Naive B cell (primary cell): ENCODE measurements around the gene ITGB1BP1. TPM values are rescaled to one million over a fixed set of nuclear protein-coding genes. Genes with fewer than 3 reads are reported as not detected.
"Not testable (repeated sequence)": the region's sequence is repeated elsewhere in the genome, so short reads cannot be mapped to it uniquely, and the experiment has no call there.

Experiments
- ATAC-seq, 2 donors: fragments of 150-1000 bp; cut with Tn5 transposase; 2 replicates each; pipeline ENCODE4 v1.10.0; 2021; ENCODE audit warnings: low read depth in 2 of 2, mild to moderate bottlenecking in 2 of 2, moderate library complexity in 2 of 2
- DNase-seq: peaks from one replicate; pipeline ENCODE4 v3.0.0; 2022
- H3K27ac Mint-ChIP-seq, 6 donors: one replicate each; pipeline ENCODE4 v1.8.0; 2020 to 2022; ENCODE audit warnings: mild to moderate bottlenecking in 6 of 6, mixed read lengths in 6 of 6, moderate library complexity in 5 of 6, inconsistent platforms in 2 of 6
- H3K27me3 Mint-ChIP-seq, 3 donors: one replicate each; pipeline ENCODE4 v1.8.0; 2021 to 2022; ENCODE audit warnings: mixed read lengths in 3 of 3, mild to moderate bottlenecking in 1 of 3
- H3K36me3 Mint-ChIP-seq, 2 donors: one replicate each; pipeline ENCODE4 v1.8.0; 2020 to 2022; ENCODE audit warnings: mixed read lengths in 2 of 2, inconsistent platforms in 1 of 2, mild to moderate bottlenecking in 1 of 2
- H3K4me1 Mint-ChIP-seq, 3 donors: one replicate each; pipeline ENCODE4 v1.8.0; 2020 to 2022; ENCODE audit warnings: mixed read lengths in 3 of 3, inconsistent platforms in 1 of 3, mild to moderate bottlenecking in 1 of 3, moderate library complexity in 1 of 3
- H3K4me3 Mint-ChIP-seq, 8 donors: one replicate each; pipeline ENCODE4 v1.8.0; 2020 to 2022; ENCODE audit warnings: mild to moderate bottlenecking in 8 of 8, mixed read lengths in 8 of 8, moderate library complexity in 8 of 8, inconsistent platforms in 2 of 8
- H3K9me3 Mint-ChIP-seq, 7 donors: one replicate each; pipeline ENCODE4 v1.8.0; 2020 to 2022; ENCODE audit warnings: mixed read lengths in 7 of 7, mild to moderate bottlenecking in 5 of 7, inconsistent platforms in 2 of 7, moderate library complexity in 1 of 7
- polyA plus RNA-seq, 6 donors: library from polyadenylated mRNA; unstranded; fragments of 300-500 nt; fragmentation: Illumina TruSeq; gene quantifications; one replicate each; pipeline ENCODE4 v1.2.3, GENCODE V29; 2021; ENCODE audit warnings: low read depth in 6 of 6

Gene ITGB1BP1
- polyA plus RNA-seq, 6 donors from 2014 or later, result 83.6 to 159 (median 110) TPM

GRCh38 chr2:9403924-9404323, 19.4 kb downstream of the ITGB1BP1 start:
- ATAC-seq (no peak), DNase-seq (no peak)
- peak overlapping the region in 1 of 6 donors; percentile 18 for H3K27ac Mint-ChIP-seq
- H3K36me3 Mint-ChIP-seq, result peaks cover 0 to 5% of the 10 kb centered on the region in 2 donors
- peaks cover 0 to 9% (median 0%) of the 10 kb centered on the region in 3 donors for H3K4me1 Mint-ChIP-seq
- no peaks in the 10 kb centered on the region for H3K9me3 Mint-ChIP-seq
- no peak overlapping the region for H3K4me3 Mint-ChIP-seq
- peaks cover 0 to 5% (median 0%) of the 10 kb centered on the region in 3 donors for H3K27me3 Mint-ChIP-seq

GRCh38 chr2:9401646-9402371, 21.5 kb downstream of the ITGB1BP1 start:
- Mint-ChIP-seq H3K27me3 (peaks cover 0 to 5% (median 0%) of the 10 kb centered on the region in 3 donors), H3K4me1 (peaks cover 0 to 9% (median 0%) of the 10 kb centered on the region in 3 donors), H3K4me3 (no peak overlapping the region), H3K9me3 (no peaks in the 10 kb centered on the region), H3K27ac (no peak overlapping the region), H3K36me3 (no peaks in the 10 kb centered on the region)
- ATAC-seq, result no peak
- no peak for DNase-seq

GRCh38 chr2:9401059-9401547, 22.2 kb downstream of the ITGB1BP1 start:
- peak overlapping the region in 2 of 6 donors; percentile 80 for H3K27ac Mint-ChIP-seq
- no peak for ATAC-seq
- H3K9me3 Mint-ChIP-seq, result no peaks in the 10 kb centered on the region
- H3K4me3 Mint-ChIP-seq, result peak overlapping the region in 1 of 8 donors; percentile 6
- H3K4me1 Mint-ChIP-seq, result peaks cover 0 to 9% (median 0%) of the 10 kb centered on the region in 3 donors
- H3K36me3 Mint-ChIP-seq, result no peaks in the 10 kb centered on the region
- no peak for DNase-seq
- H3K27me3 Mint-ChIP-seq, result peaks cover 0 to 5% (median 0%) of the 10 kb centered on the region in 3 donors

GRCh38 chr2:9400268-9401058, 22.9 kb downstream of the ITGB1BP1 start:
- Mint-ChIP-seq H3K27ac (peak overlapping the region in 4 of 6 donors; percentile 27 to 80 (median 58)), H3K4me3 (peak overlapping the region in 1 of 8 donors; percentile 6), H3K9me3 (no peaks in the 10 kb centered on the region), H3K4me1 (peaks cover 0 to 9% (median 0%) of the 10 kb centered on the region in 3 donors), H3K27me3 (peaks cover 0 to 5% (median 0%) of the 10 kb centered on the region in 3 donors), H3K36me3 (no peaks in the 10 kb centered on the region)
- no peak for ATAC-seq
- DNase-seq, result no peak

- H3K27me3 Mint-ChIP-seq, result peaks cover 0 to 5% (median 0%) of the 10 kb centered on the region in 3 donors
- H3K4me1 Mint-ChIP-seq, result peaks cover 0 to 9% (median 0%) of the 10 kb centered on the region in 3 donors
- H3K9me3 Mint-ChIP-seq, result no peaks in the 10 kb centered on the region
- H3K4me3 Mint-ChIP-seq, result no peak overlapping the region
- no peak for ATAC-seq
- no peak overlapping the region for H3K27ac Mint-ChIP-seq
- DNase-seq, result no peak
- no peaks in the 10 kb centered on the region for H3K36me3 Mint-ChIP-seq
These were observed 24.2 kb downstream of the ITGB1BP1 start for GRCh38 chr2:9398881-9399780.

GRCh38 chr2:9398251-9398650, 25.1 kb downstream of the ITGB1BP1 start:
- not testable (repeated sequence) for DNase-seq, H3K4me3 Mint-ChIP-seq, H3K27me3 Mint-ChIP-seq, H3K4me1 Mint-ChIP-seq, H3K9me3 Mint-ChIP-seq, ATAC-seq, H3K27ac Mint-ChIP-seq, H3K36me3 Mint-ChIP-seq

- peaks cover 0 to 9% (median 0%) of the 10 kb centered on the region in 3 donors for H3K4me1 Mint-ChIP-seq
- DNase-seq, result no peak
- H3K27ac Mint-ChIP-seq, result peak overlapping the region in 2 of 6 donors; percentile 39 to 70
These were observed 26.1 kb downstream of the ITGB1BP1 start for GRCh38 chr2:9397201-9397600.

GRCh38 chr2:9394816-9395215, 28.5 kb downstream of the ITGB1BP1 start:
- no peak for ATAC-seq
- Mint-ChIP-seq H3K4me3 (no peak overlapping the region), H3K9me3 (no peaks in the 10 kb centered on the region), H3K4me1 (peaks cover 0 to 2% (median 0%) of the 10 kb centered on the region in 3 donors), H3K36me3 (no peaks in the 10 kb centered on the region), H3K27me3 (no peaks in the 10 kb centered on the region), H3K27ac (no peak overlapping the region)
- no peak for DNase-seq

More at GRCh38 chr2:9397201-9397600, 26.1 kb downstream of the ITGB1BP1 start:
- no peak for ATAC-seq
- Mint-ChIP-seq H3K36me3 (no peaks in the 10 kb centered on the region), H3K4me3 (no peak overlapping the region), H3K27me3 (peaks cover 0 to 5% (median 0%) of the 10 kb centered on the region in 3 donors), H3K9me3 (no peaks in the 10 kb centered on the region)

- H3K36me3 Mint-ChIP-seq, result no peaks in the 10 kb centered on the region
- ATAC-seq, result no peak
These were observed 30.2 kb downstream of the ITGB1BP1 start for GRCh38 chr2:9392898-9393765.

GRCh38 chr2:9391961-9392720, 31.2 kb downstream of the ITGB1BP1 start:
- peaks cover 0 to 3% (median 0%) of the 10 kb centered on the region in 3 donors for H3K4me1 Mint-ChIP-seq
- H3K9me3 Mint-ChIP-seq, result peaks cover 0 to 1% (median 0%) of the 10 kb centered on the region in 7 donors

More at GRCh38 chr2:9392898-9393765, 30.2 kb downstream of the ITGB1BP1 start:
- Mint-ChIP-seq H3K4me3 (no peak overlapping the region), H3K27me3 (no peaks in the 10 kb centered on the region), H3K9me3 (no peaks in the 10 kb centered on the region), H3K4me1 (peaks cover 0 to 3% (median 0%) of the 10 kb centered on the region in 3 donors), H3K27ac (no peak overlapping the region)
- no peak for DNase-seq

GRCh38 chr2:9390991-9391390, 32.3 kb downstream of the ITGB1BP1 start:
- DNase-seq (no peak), ATAC-seq (no peak)
- H3K27ac Mint-ChIP-seq, result no peak overlapping the region
- H3K9me3 Mint-ChIP-seq, result peaks cover 0 to 2% (median 0%) of the 10 kb centered on the region in 7 donors
- no peaks in the 10 kb centered on the region for H3K36me3 Mint-ChIP-seq
- peaks cover 0 to 3% (median 0%) of the 10 kb centered on the region in 3 donors for H3K4me1 Mint-ChIP-seq
- no peak overlapping the region for H3K4me3 Mint-ChIP-seq
- no peaks in the 10 kb centered on the region for H3K27me3 Mint-ChIP-seq

More at GRCh38 chr2:9391961-9392720, 31.2 kb downstream of the ITGB1BP1 start:
- Mint-ChIP-seq H3K27me3 (no peaks in the 10 kb centered on the region), H3K36me3 (no peaks in the 10 kb centered on the region), H3K27ac (no peak overlapping the region), H3K4me3 (no peak overlapping the region)
- DNase-seq (no peak), ATAC-seq (no peak)
